Stimulated activated CD4-positive, alpha-beta T cell treated with anti-CD3 and anti-CD28 coated beads, Interleukin-15, amount 100 ng/mL, for 24 hours (primary cell): ENCODE data around the gene CMBL.
"Not testable (repeated sequence)": the region's sequence is repeated elsewhere in the genome, so short reads cannot be mapped to it uniquely, and the experiment has no call there.

Experiments used
- DNase-seq: peaks from one replicate; pipeline ENCODE4 v3.0.0-alpha.2; 2020

Gene CMBL

GRCh38 chr5:10333154-10334006, 25.7 kb upstream of the CMBL start:
- DNase-seq = peak; percentile 39

- no peak for DNase-seq
Measured at GRCh38 chr5:10332301-10332700, 24.6 kb upstream of the CMBL start.

GRCh38 chr5:10331341-10331796, 23.7 kb upstream of the CMBL start:
- DNase-seq = no peak

- DNase-seq = no peak
Measured at GRCh38 chr5:10330511-10331230, 23.0 kb upstream of the CMBL start.

- no peak for DNase-seq
Measured at GRCh38 chr5:10329820-10330481, 22.2 kb upstream of the CMBL start.

- DNase-seq = no peak
Measured at GRCh38 chr5:10329446-10329819, 21.7 kb upstream of the CMBL start.

- no peak for DNase-seq
Measured at GRCh38 chr5:10328323-10328722, 20.6 kb upstream of the CMBL start.

GRCh38 chr5:10324518-10325370, 17.0 kb upstream of the CMBL start:
- DNase-seq = no peak

- no peak for DNase-seq
Measured at GRCh38 chr5:10323588-10324488, 16.1 kb upstream of the CMBL start.

GRCh38 chr5:10321882-10322281, 14.2 kb upstream of the CMBL start:
- no peak for DNase-seq

- no peak for DNase-seq
Measured at GRCh38 chr5:10320793-10321192, 13.1 kb upstream of the CMBL start.

- no peak for DNase-seq
Measured at GRCh38 chr5:10319202-10319851, 11.6 kb upstream of the CMBL start.

GRCh38 chr5:10317825-10318682, 10.4 kb upstream of the CMBL start:
- no peak for DNase-seq

GRCh38 chr5:10315824-10316509, 8.3 kb upstream of the CMBL start:
- no peak for DNase-seq

- no peak for DNase-seq
Measured at GRCh38 chr5:10315201-10315600, 7.5 kb upstream of the CMBL start.

- no peak for DNase-seq
Measured at GRCh38 chr5:10311595-10312425, 4.1 kb upstream of the CMBL start.

- DNase-seq = not testable (repeated sequence)
Measured at GRCh38 chr5:10310835-10311570, 3.3 kb upstream of the CMBL start.
